WERI-Rb-1 (cell line): Measurements from ENCODE around the gene USP32.

Experiments
- DNase-seq: peaks from one replicate; pipeline ENCODE4 v3.0.0-alpha.2; 2020
- H3K27ac ChIP-seq: fragments of 250-450 bp; sonication (Bioruptor Pico); 2 replicates; pipeline ENCODE4 v1.5.1; 2020; ENCODE audit warnings: mild to moderate bottlenecking, moderate library complexity
- H3K27me3 ChIP-seq: fragments of 250-450 bp; sonication (Bioruptor Pico); 2 replicates; pipeline ENCODE4 v1.5.1; 2021; ENCODE audit warnings: mild to moderate bottlenecking, low read depth, moderate library complexity; ENCODE audit not compliant: insufficient read depth, severe bottlenecking
- H3K36me3 ChIP-seq: fragments of 250-450 bp; sonication (Bioruptor Pico); 2 replicates; pipeline ENCODE4 v1.5.1; 2020; ENCODE audit warnings: mild to moderate bottlenecking, moderate library complexity
- H3K4me3 ChIP-seq: 2 replicates; pipeline ENCODE4 v1.5.1; 2011; ENCODE audit warnings: low read depth, mild to moderate bottlenecking, control low read depth, low read length
- H3K9me3 ChIP-seq: fragments of 250-450 bp; sonication (Bioruptor Pico); 2 replicates; pipeline ENCODE4 v1.5.1; 2021; ENCODE audit warnings: mild to moderate bottlenecking, moderate library complexity; ENCODE audit not compliant: severe bottlenecking
- TF ChIP-seq, protein P1 (sequence below): IDR thresholded peaks from 2 replicates; pipeline ENCODE4 v1.5.1; 2011; ENCODE audit warnings: low read depth, mild to moderate bottlenecking, control low read depth, inconsistent platforms, low read length

Gene USP32

DNA sequence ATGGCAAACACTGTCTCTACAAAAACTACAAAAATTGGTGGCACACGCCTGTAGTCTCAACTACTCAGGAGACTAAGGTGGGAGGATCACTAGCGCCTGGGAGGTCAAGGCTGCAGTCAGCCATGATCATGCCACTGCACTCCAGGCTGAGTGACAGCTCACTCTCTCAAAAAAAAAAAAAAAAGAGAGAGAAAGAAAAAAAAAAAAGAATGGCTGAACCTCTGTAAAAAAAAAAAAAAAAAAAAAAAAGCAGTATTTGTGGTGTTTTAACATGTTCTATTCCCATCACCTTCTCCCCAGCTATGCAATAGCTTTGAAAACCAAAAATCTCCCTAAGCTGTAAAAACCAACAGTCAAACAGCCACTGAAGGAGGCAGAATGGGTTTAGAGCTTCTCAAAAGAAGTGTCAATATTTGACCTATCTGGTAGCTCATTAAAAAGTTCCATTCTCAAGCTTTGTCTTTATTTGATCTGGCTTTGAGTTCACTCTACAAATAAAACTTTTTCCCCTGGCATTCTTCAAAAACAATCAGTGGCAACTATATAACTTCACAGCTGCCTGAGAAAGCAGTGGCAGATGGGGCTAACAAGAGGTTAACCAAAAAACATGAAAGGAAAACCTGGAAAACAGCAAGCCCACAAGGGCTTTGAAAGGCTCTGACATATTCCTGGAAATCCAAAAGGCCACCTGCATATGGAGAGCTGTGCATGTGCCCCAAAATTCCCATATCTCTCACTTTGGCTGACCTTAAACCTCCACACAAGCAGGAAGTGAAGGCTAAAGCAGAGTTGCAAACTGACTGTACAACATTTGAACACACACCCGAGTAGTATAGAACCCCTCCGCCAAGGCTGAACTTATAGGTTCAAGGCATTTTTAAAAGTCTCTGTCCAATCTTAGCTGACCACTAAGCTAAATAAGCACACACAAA lies 36.0 kb downstream of the USP32 start:
- no peaks in the 10 kb centered on the region for H3K27me3 ChIP-seq
- no peak for DNase-seq
- no peaks in the 10 kb centered on the region for H3K36me3 ChIP-seq
- TF ChIP-seq, protein P1, sequence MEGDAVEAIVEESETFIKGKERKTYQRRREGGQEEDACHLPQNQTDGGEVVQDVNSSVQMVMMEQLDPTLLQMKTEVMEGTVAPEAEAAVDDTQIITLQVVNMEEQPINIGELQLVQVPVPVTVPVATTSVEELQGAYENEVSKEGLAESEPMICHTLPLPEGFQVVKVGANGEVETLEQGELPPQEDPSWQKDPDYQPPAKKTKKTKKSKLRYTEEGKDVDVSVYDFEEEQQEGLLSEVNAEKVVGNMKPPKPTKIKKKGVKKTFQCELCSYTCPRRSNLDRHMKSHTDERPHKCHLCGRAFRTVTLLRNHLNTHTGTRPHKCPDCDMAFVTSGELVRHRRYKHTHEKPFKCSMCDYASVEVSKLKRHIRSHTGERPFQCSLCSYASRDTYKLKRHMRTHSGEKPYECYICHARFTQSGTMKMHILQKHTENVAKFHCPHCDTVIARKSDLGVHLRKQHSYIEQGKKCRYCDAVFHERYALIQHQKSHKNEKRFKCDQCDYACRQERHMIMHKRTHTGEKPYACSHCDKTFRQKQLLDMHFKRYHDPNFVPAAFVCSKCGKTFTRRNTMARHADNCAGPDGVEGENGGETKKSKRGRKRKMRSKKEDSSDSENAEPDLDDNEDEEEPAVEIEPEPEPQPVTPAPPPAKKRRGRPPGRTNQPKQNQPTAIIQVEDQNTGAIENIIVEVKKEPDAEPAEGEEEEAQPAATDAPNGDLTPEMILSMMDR = no peak
- H3K27ac ChIP-seq = no peak overlapping the region
- H3K4me3 ChIP-seq = no peak overlapping the region
- H3K9me3 ChIP-seq = peaks cover 3% of the 10 kb centered on the region

DNA sequence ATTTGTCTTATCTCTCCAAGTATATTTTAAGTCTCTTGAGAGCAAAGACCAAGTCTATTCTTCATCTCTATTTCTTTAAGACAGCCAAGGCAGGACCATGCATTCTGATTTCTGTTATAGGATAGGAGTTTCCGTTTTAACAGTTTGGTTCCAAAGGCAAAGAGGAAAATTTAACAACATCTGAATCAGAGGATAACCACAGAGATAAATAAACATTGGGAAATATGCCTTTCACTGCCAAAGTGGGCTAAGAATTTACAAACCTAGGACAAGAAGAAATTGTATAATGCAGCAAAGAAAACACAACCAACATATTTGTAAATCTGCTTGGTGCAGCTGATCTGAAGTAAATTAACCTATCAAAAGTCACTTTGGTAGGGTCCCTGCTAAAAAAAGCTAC lies 37.7 kb downstream of the USP32 start:
- H3K9me3 ChIP-seq = peaks cover 3% of the 10 kb centered on the region
- H3K27me3 ChIP-seq = no peaks in the 10 kb centered on the region
- no peak for DNase-seq
- no peak overlapping the region for H3K4me3 ChIP-seq
- H3K27ac ChIP-seq = no peak overlapping the region
- no peaks in the 10 kb centered on the region for H3K36me3 ChIP-seq
- TF ChIP-seq, protein P1 = no peak

DNA sequence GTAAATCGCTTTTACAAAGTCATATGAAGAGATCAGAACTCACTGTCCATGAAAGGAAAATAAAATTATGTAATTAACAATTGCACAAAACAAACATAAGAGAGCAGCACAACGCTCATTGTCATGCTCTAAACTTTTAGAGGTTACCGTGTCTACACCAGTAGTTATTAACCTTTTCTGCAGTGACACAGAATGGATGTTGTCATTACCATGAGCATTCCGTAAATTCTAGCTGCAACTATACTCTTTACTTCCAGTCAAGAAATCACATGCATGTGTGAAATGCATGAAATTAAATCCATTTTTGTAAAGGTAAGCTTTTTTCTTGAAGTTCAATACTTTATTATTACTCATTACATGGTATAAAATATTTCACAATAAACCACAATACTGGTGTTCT lies 38.2 kb downstream of the USP32 start:
- Histone ChIP-seq H3K36me3 (no peaks in the 10 kb centered on the region), H3K9me3 (peaks cover 3% of the 10 kb centered on the region), H3K27me3 (no peaks in the 10 kb centered on the region), H3K27ac (no peak overlapping the region), H3K4me3 (no peak overlapping the region)
- DNase-seq = no peak
- TF ChIP-seq, protein P1 = no peak

DNA sequence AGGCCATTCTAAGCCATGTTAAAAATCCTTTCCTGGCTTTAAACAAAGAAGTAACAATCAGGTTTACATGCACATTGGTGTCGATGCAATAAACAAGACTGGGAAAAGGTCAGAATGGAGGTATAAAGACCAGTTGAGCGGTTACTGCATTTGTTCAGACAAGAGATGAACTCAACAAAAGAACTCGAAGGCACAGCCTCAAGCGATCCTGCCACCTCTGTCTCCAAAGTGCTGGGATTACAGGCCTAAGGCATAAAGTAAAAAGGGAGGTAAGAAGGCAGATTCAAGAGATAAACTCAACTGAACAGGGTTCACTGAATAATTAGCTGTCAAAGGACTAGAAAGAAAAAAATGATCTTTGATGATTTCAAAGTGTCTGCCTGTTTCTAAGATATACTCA lies 39.4 kb downstream of the USP32 start:
- H3K27me3 ChIP-seq = no peaks in the 10 kb centered on the region
- TF ChIP-seq, protein P1 = no peak
- H3K36me3 ChIP-seq = no peaks in the 10 kb centered on the region
- no peak overlapping the region for H3K4me3 ChIP-seq
- H3K9me3 ChIP-seq = peaks cover 3% of the 10 kb centered on the region
- H3K27ac ChIP-seq = no peak overlapping the region
- no peak for DNase-seq

DNA sequence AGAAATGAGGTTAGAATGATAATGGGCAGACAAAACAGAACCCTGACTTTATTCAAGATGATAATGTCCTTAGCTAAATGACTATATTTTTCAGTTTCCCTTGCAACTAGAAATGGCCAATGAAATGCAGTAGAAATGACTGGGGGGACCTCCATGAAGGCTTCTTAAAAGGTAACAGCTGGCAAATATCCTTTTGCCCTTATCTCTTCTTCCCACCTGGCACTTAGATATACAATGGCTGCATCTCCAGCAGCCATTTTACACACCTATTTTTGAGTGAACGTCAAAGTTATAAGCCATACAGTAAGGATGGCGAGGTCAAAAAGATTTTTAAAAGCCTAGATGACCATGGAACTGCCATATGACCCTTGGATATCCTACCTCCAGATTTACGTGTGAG lies 39.9 kb downstream of the USP32 start:
- H3K27ac ChIP-seq = no peak overlapping the region
- TF ChIP-seq, protein P1 = no peak

More for the DNA sequence above, 39.9 kb downstream of the USP32 start:
- Histone ChIP-seq H3K36me3 (no peaks in the 10 kb centered on the region), H3K9me3 (peaks cover 3% of the 10 kb centered on the region), H3K4me3 (no peak overlapping the region), H3K27me3 (no peaks in the 10 kb centered on the region)
- DNase-seq = no peak
